ENCODE data around the gene DLGAP4. TPM values are rescaled to one million over a fixed set of nuclear protein-coding genes. Genes with fewer than 3 reads are reported as not detected.

DLGAP4 gene
- polyA plus RNA-seq, 1 of the 3 experiments (the other 2 are of a cell fraction), result 31.2 TPM

DNA sequence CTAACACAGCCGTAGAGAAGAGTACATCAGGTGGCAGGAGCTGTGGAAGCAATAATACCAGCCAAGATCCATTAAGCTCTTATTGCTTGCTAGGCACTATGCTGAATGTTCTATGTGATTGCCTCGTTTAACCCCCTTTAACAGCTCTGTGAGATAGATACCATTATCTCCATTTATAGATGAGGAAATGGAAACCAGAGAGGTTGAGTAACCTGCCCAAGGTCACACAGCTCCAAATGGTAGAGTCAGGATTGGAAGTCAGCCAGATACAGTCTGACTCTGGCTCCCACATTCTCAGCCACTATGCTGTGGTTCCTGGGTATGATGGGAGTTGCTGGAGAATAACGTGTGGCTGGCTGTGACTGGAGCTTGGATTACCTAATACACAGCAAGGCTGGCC is 92.4 kb downstream of the DLGAP4 start:
- H3K36me3 ChIP-seq (replicated peaks in 1 of 2; ENCODE audit: control insufficient read depth in 1 of 2, insufficient read depth in 2 of 2, low read length in 1 of 2), result no peaks in the 10 kb centered on the region
- no peak overlapping the region for H2AFZ ChIP-seq (ENCODE audit: low read depth)
- no peak overlapping the region for H3K4me3 ChIP-seq (ENCODE audit: low read depth in 2 of 2, low read length in 1 of 2)
- ChIA-PET CTCF (interaction anchor here (0.6 to 3.6 kb wide), 11 partner anchors 13 to 242 kb away, joined by 3 to 22 read pairs (median 7); no protein-coding TSS in a partner anchor), POLR2A (no interaction called here)
- no peak overlapping the region for H3K4me2 ChIP-seq
- no peak overlapping the region for H3K27ac ChIP-seq (ENCODE audit: low read depth in 2 of 2, low read length in 1 of 2)
- DNase-seq, result no peak
- WGBS (ENCODE audit: low lambda C conversion rate), result 14% methylated on average over 3 of the region's 3 CpGs
- H4K20me1 ChIP-seq (ENCODE audit: insufficient read depth), result no peaks in the 10 kb centered on the region
- no peak overlapping the region for H3K9ac ChIP-seq
- H3K9me2 ChIP-seq, result no peaks in the 10 kb centered on the region
- no peaks in the 10 kb centered on the region for H3K79me2 ChIP-seq (ENCODE audit: insufficient read depth)
- H3K27me3 ChIP-seq (ENCODE audit: insufficient read depth), result peaks cover 20% of the 10 kb centered on the region; the same call in 1 of the 2 replicates
- H3K9me3 ChIP-seq, result no peaks in the 10 kb centered on the region
- H3K4me1 ChIP-seq (ENCODE audit: control insufficient read depth in 1 of 2, insufficient read depth in 2 of 2, low read depth in 1 of 2, low read length in 1 of 2), result peaks cover 0 to 12% of the 10 kb centered on the region in 2 experiments; a peak in 1 of 4 replicates
- H3F3A ChIP-seq (replicated peaks; ENCODE audit: insufficient read depth), result no peaks in the 10 kb centered on the region
- TF ChIP-seq EP300 (IDR thresholded peaks at IDR 0.05; ENCODE audit: borderline replicate concordance in 1 of 2, low read depth in 1 of 2, low read length in 1 of 2), result no peak
- no peak for TF ChIP-seq MEF2A (IDR thresholded peaks at IDR 0.05; ENCODE audit: borderline replicate concordance, low read depth)
- TF ChIP-seq, protein P1, sequence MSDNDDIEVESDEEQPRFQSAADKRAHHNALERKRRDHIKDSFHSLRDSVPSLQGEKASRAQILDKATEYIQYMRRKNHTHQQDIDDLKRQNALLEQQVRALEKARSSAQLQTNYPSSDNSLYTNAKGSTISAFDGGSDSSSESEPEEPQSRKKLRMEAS (IDR thresholded peaks at IDR 0.05; ENCODE audit: low read depth), result no peak
- no peak for TF ChIP-seq CHD2 (IDR thresholded peaks at IDR 0.05; ENCODE audit: low read length, partially characterized antibody)
- TF ChIP-seq SIN3A (IDR thresholded peaks at IDR 0.05; ENCODE audit: borderline replicate concordance, low read depth, low read length), result no peak
- no peak for TF ChIP-seq RFX5 (IDR thresholded peaks at IDR 0.05; ENCODE audit: low read length)
- TF ChIP-seq, protein P2, sequence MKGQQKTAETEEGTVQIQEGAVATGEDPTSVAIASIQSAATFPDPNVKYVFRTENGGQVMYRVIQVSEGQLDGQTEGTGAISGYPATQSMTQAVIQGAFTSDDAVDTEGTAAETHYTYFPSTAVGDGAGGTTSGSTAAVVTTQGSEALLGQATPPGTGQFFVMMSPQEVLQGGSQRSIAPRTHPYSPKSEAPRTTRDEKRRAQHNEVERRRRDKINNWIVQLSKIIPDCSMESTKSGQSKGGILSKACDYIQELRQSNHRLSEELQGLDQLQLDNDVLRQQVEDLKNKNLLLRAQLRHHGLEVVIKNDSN (IDR thresholded peaks at IDR 0.05; ENCODE audit: borderline replicate concordance, low read depth), result no peak
- TF ChIP-seq FOSL2 (IDR thresholded peaks at IDR 0.05; ENCODE audit: borderline replicate concordance, low read depth), result no peak
- no peak for TF ChIP-seq ELF1 (IDR thresholded peaks at IDR 0.05)
- TF ChIP-seq, protein P3, sequence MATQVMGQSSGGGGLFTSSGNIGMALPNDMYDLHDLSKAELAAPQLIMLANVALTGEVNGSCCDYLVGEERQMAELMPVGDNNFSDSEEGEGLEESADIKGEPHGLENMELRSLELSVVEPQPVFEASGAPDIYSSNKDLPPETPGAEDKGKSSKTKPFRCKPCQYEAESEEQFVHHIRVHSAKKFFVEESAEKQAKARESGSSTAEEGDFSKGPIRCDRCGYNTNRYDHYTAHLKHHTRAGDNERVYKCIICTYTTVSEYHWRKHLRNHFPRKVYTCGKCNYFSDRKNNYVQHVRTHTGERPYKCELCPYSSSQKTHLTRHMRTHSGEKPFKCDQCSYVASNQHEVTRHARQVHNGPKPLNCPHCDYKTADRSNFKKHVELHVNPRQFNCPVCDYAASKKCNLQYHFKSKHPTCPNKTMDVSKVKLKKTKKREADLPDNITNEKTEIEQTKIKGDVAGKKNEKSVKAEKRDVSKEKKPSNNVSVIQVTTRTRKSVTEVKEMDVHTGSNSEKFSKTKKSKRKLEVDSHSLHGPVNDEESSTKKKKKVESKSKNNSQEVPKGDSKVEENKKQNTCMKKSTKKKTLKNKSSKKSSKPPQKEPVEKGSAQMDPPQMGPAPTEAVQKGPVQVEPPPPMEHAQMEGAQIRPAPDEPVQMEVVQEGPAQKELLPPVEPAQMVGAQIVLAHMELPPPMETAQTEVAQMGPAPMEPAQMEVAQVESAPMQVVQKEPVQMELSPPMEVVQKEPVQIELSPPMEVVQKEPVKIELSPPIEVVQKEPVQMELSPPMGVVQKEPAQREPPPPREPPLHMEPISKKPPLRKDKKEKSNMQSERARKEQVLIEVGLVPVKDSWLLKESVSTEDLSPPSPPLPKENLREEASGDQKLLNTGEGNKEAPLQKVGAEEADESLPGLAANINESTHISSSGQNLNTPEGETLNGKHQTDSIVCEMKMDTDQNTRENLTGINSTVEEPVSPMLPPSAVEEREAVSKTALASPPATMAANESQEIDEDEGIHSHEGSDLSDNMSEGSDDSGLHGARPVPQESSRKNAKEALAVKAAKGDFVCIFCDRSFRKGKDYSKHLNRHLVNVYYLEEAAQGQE (IDR thresholded peaks at IDR 0.05; ENCODE audit: low read depth, low read length), result no peak
- TF ChIP-seq NRF1 (IDR thresholded peaks at IDR 0.05; ENCODE audit: low read depth, low read length), result no peak
- TF ChIP-seq, protein P4, sequence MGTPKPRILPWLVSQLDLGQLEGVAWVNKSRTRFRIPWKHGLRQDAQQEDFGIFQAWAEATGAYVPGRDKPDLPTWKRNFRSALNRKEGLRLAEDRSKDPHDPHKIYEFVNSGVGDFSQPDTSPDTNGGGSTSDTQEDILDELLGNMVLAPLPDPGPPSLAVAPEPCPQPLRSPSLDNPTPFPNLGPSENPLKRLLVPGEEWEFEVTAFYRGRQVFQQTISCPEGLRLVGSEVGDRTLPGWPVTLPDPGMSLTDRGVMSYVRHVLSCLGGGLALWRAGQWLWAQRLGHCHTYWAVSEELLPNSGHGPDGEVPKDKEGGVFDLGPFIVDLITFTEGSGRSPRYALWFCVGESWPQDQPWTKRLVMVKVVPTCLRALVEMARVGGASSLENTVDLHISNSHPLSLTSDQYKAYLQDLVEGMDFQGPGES (IDR thresholded peaks at IDR 0.05; ENCODE audit: low read depth, low read length), result no peak
- no peak for TF ChIP-seq GATA2 (CRISPR knock-in tag; IDR thresholded peaks at IDR 0.05)
- TF ChIP-seq, protein P5, sequence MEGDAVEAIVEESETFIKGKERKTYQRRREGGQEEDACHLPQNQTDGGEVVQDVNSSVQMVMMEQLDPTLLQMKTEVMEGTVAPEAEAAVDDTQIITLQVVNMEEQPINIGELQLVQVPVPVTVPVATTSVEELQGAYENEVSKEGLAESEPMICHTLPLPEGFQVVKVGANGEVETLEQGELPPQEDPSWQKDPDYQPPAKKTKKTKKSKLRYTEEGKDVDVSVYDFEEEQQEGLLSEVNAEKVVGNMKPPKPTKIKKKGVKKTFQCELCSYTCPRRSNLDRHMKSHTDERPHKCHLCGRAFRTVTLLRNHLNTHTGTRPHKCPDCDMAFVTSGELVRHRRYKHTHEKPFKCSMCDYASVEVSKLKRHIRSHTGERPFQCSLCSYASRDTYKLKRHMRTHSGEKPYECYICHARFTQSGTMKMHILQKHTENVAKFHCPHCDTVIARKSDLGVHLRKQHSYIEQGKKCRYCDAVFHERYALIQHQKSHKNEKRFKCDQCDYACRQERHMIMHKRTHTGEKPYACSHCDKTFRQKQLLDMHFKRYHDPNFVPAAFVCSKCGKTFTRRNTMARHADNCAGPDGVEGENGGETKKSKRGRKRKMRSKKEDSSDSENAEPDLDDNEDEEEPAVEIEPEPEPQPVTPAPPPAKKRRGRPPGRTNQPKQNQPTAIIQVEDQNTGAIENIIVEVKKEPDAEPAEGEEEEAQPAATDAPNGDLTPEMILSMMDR (IDR thresholded peaks at IDR 0.05), result no peak
- TF ChIP-seq POLR2AphosphoS5 (IDR thresholded peaks at IDR 0.05; ENCODE audit: low read depth, low read length), result no peak
- no peak for TF ChIP-seq SMC3 (IDR thresholded peaks at IDR 0.05; ENCODE audit: low read depth, low read length)
- TF ChIP-seq RXRA (IDR thresholded peaks at IDR 0.05; ENCODE audit: borderline replicate concordance, low read depth), result no peak
- TF ChIP-seq, protein P6, sequence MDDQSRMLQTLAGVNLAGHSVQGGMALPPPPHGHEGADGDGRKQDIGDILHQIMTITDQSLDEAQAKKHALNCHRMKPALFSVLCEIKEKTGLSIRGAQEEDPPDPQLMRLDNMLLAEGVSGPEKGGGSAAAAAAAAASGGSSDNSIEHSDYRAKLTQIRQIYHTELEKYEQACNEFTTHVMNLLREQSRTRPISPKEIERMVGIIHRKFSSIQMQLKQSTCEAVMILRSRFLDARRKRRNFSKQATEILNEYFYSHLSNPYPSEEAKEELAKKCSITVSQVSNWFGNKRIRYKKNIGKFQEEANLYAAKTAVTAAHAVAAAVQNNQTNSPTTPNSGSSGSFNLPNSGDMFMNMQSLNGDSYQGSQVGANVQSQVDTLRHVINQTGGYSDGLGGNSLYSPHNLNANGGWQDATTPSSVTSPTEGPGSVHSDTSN (IDR thresholded peaks at IDR 0.05), result no peak
- no peak for TF ChIP-seq TAF1 (IDR thresholded peaks at IDR 0.05; ENCODE audit: borderline replicate concordance, low read depth, low read length)
- TF ChIP-seq RAD21 (IDR thresholded peaks at IDR 0.05; ENCODE audit: low read length), result no peak

Measured in SK-N-SH (cell line).